Heart left ventricle (tissue), 13 donors: ENCODE data around the gene DNAJC3.

Source experiments
- CTCF ChIP-seq, 12 donors: fragments of 200-600 bp; sonication (generic) in 4 of 12; IDR thresholded peaks; one replicate each; pipeline versions ENCODE4 v1.5.0 to v1.8.0; 2018 to 2022; ENCODE audit warnings: antibody characterized with exemption in 12 of 12, mild to moderate bottlenecking in 5 of 12
- POLR2A ChIP-seq, 2 donors: fragments of 450-650 bp; IDR thresholded peaks; one replicate each; pipeline ENCODE4 v1.6.1; 2017; ENCODE audit warnings: antibody characterized with exemption in 2 of 2, mild to moderate bottlenecking in 2 of 2, moderate library complexity in 2 of 2
- donor health status: ischemic (EF 13 %, LVEDD 7.1; RV severe dilation, severe dysfunction).
- donor health status: DM: no; HTN: yes; CAD: no.
- donor health status: DM: no; HTN: no; CAD: no.
- donor health status: ischemic (EF 25% LVEDD 6.9; RV normal size, moderate dysfunction).
- donor health status: ischemic (EF 25% LVEDD 5.7; RV mildly dilated, moderate dysfunction).
- donor health status: ischemic (EF 35%, LVEDD 5.7; RV mildly dilated, moderate dysfunction).
- donor health status: nonischemic (EF 11% LVEDD 7.7; RV severe dilation, severe dysfunction).
- donor health status: DM: yes; HTN: yes; CAD: no.
- donor health status: PGD.
- donor health status: ischemic (EF 29% LVEDD 5.4; RV normal size, mild dysfunction).
- donor health status: nonischemic (EF 23%, LVEDD 6.1; RV moderate dilation, normal function).

- no peak for TF ChIP-seq CTCF (IDR thresholded peaks at IDR 0.05)
- TF ChIP-seq POLR2A (IDR thresholded peaks at IDR 0.05), result no peak
These were observed 2.8 kb downstream of the DNAJC3 start for GRCh38 chr13:95679722-95680121.
